ENCODE results near the gene TEX51.

Gene TEX51

DNA sequence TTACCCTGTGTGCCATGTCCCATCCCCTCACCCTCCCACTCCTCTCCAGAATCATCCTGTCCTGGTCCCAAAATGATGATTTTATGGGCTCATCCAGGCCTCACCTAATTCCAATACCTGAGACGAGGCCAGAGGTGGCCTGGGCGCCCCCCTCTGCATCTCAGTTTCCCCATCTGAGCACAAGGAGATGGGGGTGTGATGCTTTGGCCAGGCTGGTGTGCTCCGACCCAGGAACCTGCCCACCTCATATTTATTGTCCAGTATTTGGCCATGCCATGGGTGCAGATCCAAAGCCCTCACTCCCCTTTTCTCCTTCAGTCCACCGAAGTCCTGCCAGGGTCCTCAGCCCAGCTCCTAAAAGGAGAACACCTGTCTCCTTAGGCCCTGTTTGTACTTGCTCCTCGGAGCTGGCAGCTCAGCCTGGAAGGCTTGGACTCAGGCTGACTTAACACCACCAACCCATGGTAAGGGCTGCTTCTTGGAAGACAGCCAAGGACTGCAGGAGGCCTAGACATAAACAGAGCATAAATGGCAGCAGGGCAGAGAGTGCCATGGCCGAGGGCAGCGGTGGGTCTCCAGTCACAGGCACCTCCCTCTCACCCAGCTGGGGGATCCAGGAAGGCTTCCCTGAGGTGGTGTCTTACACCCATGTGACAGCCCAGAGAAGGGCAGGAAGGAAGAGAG is 3.6 kb downstream of the TEX51 start:
- no peaks in the 10 kb centered on the region for H3K79me2 ChIP-seq
- no peaks in the 10 kb centered on the region for H3K36me3 ChIP-seq (ENCODE audit: control insufficient read depth, insufficient read depth, low read length)
- H2AFZ ChIP-seq = no peak overlapping the region
- H3K27ac ChIP-seq = no peak overlapping the region
- TF ChIP-seq CTCF (IDR thresholded peaks at IDR 0.05) = no peak
- H3K27me3 ChIP-seq (ENCODE audit: control insufficient read depth, insufficient read depth, low read length) = no peaks in the 10 kb centered on the region
- H3K4me1 ChIP-seq = no peaks in the 10 kb centered on the region
- no peaks in the 10 kb centered on the region for H3K9me3 ChIP-seq (ENCODE audit: control insufficient read depth, low read length)
- no peak overlapping the region for H3K4me3 ChIP-seq (ENCODE audit: low read depth, low read length)
- no peak overlapping the region for H3K9ac ChIP-seq
- H3K4me2 ChIP-seq (ENCODE audit: low read length) = no peak overlapping the region

GRCh38 chr2:126902859-126903258 is 4.2 kb downstream of the TEX51 start:
- no peak for TF ChIP-seq CTCF (IDR thresholded peaks at IDR 0.05)
- H3K36me3 ChIP-seq (ENCODE audit: control insufficient read depth, insufficient read depth, low read length) = no peaks in the 10 kb centered on the region
- H3K4me2 ChIP-seq (ENCODE audit: low read length) = no peak overlapping the region
- H3K9ac ChIP-seq = no peak overlapping the region
- no peaks in the 10 kb centered on the region for H3K79me2 ChIP-seq
- H3K9me3 ChIP-seq (ENCODE audit: control insufficient read depth, low read length) = no peaks in the 10 kb centered on the region
- no peaks in the 10 kb centered on the region for H3K4me1 ChIP-seq
- no peak overlapping the region for H3K4me3 ChIP-seq (ENCODE audit: low read depth, low read length)
- H3K27ac ChIP-seq = no peak overlapping the region
- no peak overlapping the region for H2AFZ ChIP-seq
- H3K27me3 ChIP-seq (ENCODE audit: control insufficient read depth, insufficient read depth, low read length) = no peaks in the 10 kb centered on the region

GRCh38 chr2:126905991-126906390 is 7.3 kb downstream of the TEX51 start:
- H3K9ac ChIP-seq = no peak overlapping the region

DNA sequence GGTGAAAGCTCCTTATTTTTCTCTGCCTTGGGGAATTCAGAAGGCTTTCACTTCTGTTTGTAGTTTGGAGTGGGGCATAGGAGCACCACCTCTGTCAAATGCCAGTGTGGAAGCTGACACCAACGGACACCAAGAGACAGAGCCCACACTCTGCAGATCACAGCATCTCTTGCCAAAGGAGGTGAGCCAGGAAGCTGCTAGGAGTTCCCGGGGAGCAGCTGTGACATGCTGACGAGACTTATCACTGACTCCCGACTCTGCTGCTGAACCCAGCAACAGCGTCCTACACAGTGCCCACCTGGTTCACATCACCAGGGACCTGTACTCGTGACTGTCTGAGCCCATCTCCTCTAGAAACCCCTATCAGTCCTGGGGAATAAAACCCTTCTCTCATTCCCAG is 8.1 kb downstream of the TEX51 start:
- no peaks in the 10 kb centered on the region for H3K4me1 ChIP-seq
- no peaks in the 10 kb centered on the region for H3K27me3 ChIP-seq (ENCODE audit: control insufficient read depth, insufficient read depth, low read length)
- H3K27ac ChIP-seq = no peak overlapping the region
- H3K4me2 ChIP-seq (ENCODE audit: low read length) = no peak overlapping the region
- no peaks in the 10 kb centered on the region for H3K9me3 ChIP-seq (ENCODE audit: control insufficient read depth, low read length)
- H3K36me3 ChIP-seq (ENCODE audit: control insufficient read depth, insufficient read depth, low read length) = no peaks in the 10 kb centered on the region
- H3K4me3 ChIP-seq (ENCODE audit: low read depth, low read length) = no peak overlapping the region
- no peak for TF ChIP-seq CTCF (IDR thresholded peaks at IDR 0.05)
- no peak overlapping the region for H2AFZ ChIP-seq
- no peak overlapping the region for H3K9ac ChIP-seq
- no peaks in the 10 kb centered on the region for H3K79me2 ChIP-seq

More at GRCh38 chr2:126905991-126906390, 7.3 kb downstream of the TEX51 start:
- Histone ChIP-seq H3K9me3 (ENCODE audit: control insufficient read depth, low read length) (no peaks in the 10 kb centered on the region), H3K27me3 (ENCODE audit: control insufficient read depth, insufficient read depth, low read length) (no peaks in the 10 kb centered on the region), H2AFZ (no peak overlapping the region), H3K4me3 (ENCODE audit: low read depth, low read length) (no peak overlapping the region), H3K4me1 (no peaks in the 10 kb centered on the region), H3K36me3 (ENCODE audit: control insufficient read depth, insufficient read depth, low read length) (no peaks in the 10 kb centered on the region), H3K4me2 (ENCODE audit: low read length) (no peak overlapping the region), H3K27ac (no peak overlapping the region), H3K79me2 (no peaks in the 10 kb centered on the region)
- TF ChIP-seq CTCF (IDR thresholded peaks at IDR 0.05) = no peak

- no peak for TF ChIP-seq CTCF (IDR thresholded peaks at IDR 0.05)
- H3K9me3 ChIP-seq (ENCODE audit: control insufficient read depth, low read length) = no peaks in the 10 kb centered on the region
- H3K4me1 ChIP-seq = no peaks in the 10 kb centered on the region
- H3K27ac ChIP-seq = no peak overlapping the region
- no peak overlapping the region for H2AFZ ChIP-seq
- H3K79me2 ChIP-seq = no peaks in the 10 kb centered on the region
- no peak overlapping the region for H3K4me3 ChIP-seq (ENCODE audit: low read depth, low read length)
- H3K27me3 ChIP-seq (ENCODE audit: control insufficient read depth, insufficient read depth, low read length) = no peaks in the 10 kb centered on the region
- no peak overlapping the region for H3K9ac ChIP-seq
- no peak overlapping the region for H3K4me2 ChIP-seq (ENCODE audit: low read length)
- H3K36me3 ChIP-seq (ENCODE audit: control insufficient read depth, insufficient read depth, low read length) = no peaks in the 10 kb centered on the region
Measured at GRCh38 chr2:126907671-126908070, 9.0 kb downstream of the TEX51 start.
